Cardiac muscle cell (in vitro differentiated cells and primary cell): ENCODE data around the gene KCTD1. TPM values are rescaled to one million over a fixed set of nuclear protein-coding genes. Genes with fewer than 3 reads are reported as not detected.

Experiments
- DNase-seq, 2 donors: peaks; one replicate each; pipeline versions ENCODE4 v3.0.0 to v3.0.0-alpha.2; 2010 to 2017; ENCODE audit warnings: low read depth in 1 of 2, low spot score in 1 of 2
- H3K27ac ChIP-seq: fragments of 200-600 bp; sonication (generic); 2 replicates; pipeline ENCODE4 v1.5.1; 2016
- H3K27me3 ChIP-seq: fragments of 200-600 bp; sonication (generic); 2 replicates; pipeline ENCODE4 v1.6.0; 2016; ENCODE audit warnings: control low read depth
- H3K36me3 ChIP-seq: fragments of 200-600 bp; sonication (generic); 2 replicates; pipeline ENCODE4 v1.5.1; 2016; ENCODE audit warnings: control low read depth
- H3K4me1 ChIP-seq: fragments of 200-600 bp; sonication (generic); 2 replicates; pipeline ENCODE4 v1.8.1; 2017; ENCODE audit warnings: low read depth, mild to moderate bottlenecking, mixed run types
- H3K4me3 ChIP-seq: fragments of 200-600 bp; sonication (generic); 2 replicates; pipeline ENCODE4 v1.5.1; 2016; ENCODE audit warnings: mild to moderate bottlenecking
- H3K9me3 ChIP-seq: fragments of 200-600 bp; sonication (generic); 2 replicates; pipeline ENCODE4 v1.5.1; 2017; ENCODE audit warnings: low read depth, mild to moderate bottlenecking, control low read depth
- CTCF ChIP-seq: IDR thresholded peaks from 2 replicates; pipeline ENCODE4 v1.5.1; 2012; ENCODE audit warnings: low read depth, mild to moderate bottlenecking, low read length
- polyA plus RNA-seq: library from polyadenylated mRNA; unstranded; fragments of >200 nt; fragmentation: Nextera tagmentation; extraction: Ambion mirVana; gene quantifications from 2 replicates; pipeline ENCODE4 v1.2.1, GENCODE V29; 2016
- total RNA-seq: library from RNA; depleted of rRNA; stranded (reverse); fragments of >200 nt; gene quantifications from 2 replicates; pipeline ENCODE4 v1.2.3, GENCODE V29; 2016

KCTD1 gene
- total and polyA plus RNA-seq, 2 experiments from 2014 or later = 3.9 to 23.1 TPM

GRCh38 chr18:26436176-26437051, 111.9 kb downstream of the KCTD1 start:
- peaks cover 8% of the 10 kb centered on the region for H3K4me1 ChIP-seq
- H3K9me3 ChIP-seq = no peaks in the 10 kb centered on the region
- TF ChIP-seq CTCF = no peak
- H3K27me3 ChIP-seq = no peaks in the 10 kb centered on the region
- no peaks in the 10 kb centered on the region for H3K36me3 ChIP-seq
- no peak overlapping the region for H3K4me3 ChIP-seq
- DNase-seq = peak in 1 of 2 donors; percentile 80
- no peak overlapping the region for H3K27ac ChIP-seq

GRCh38 chr18:26435415-26436095, 112.8 kb downstream of the KCTD1 start:
- no peak for TF ChIP-seq CTCF
- H3K27me3 ChIP-seq = no peaks in the 10 kb centered on the region
- no peak overlapping the region for H3K4me3 ChIP-seq

GRCh38 chr18:26434887-26435286, 113.5 kb downstream of the KCTD1 start:
- no peak overlapping the region for H3K27ac ChIP-seq
- no peaks in the 10 kb centered on the region for H3K36me3 ChIP-seq
- no peak for TF ChIP-seq CTCF
- no peak overlapping the region for H3K4me3 ChIP-seq
- peaks cover 8% of the 10 kb centered on the region for H3K4me1 ChIP-seq
- H3K9me3 ChIP-seq = no peaks in the 10 kb centered on the region
- H3K27me3 ChIP-seq = no peaks in the 10 kb centered on the region
- DNase-seq = no peak

More at GRCh38 chr18:26435415-26436095, 112.8 kb downstream of the KCTD1 start:
- Histone ChIP-seq H3K27ac (no peak overlapping the region), H3K36me3 (no peaks in the 10 kb centered on the region), H3K9me3 (no peaks in the 10 kb centered on the region), H3K4me1 (peaks cover 8% of the 10 kb centered on the region)
- DNase-seq = no peak

- peaks cover 8% of the 10 kb centered on the region for H3K4me1 ChIP-seq
- TF ChIP-seq CTCF = no peak
- no peaks in the 10 kb centered on the region for H3K36me3 ChIP-seq
- no peaks in the 10 kb centered on the region for H3K27me3 ChIP-seq
- DNase-seq = no peak
- no peak overlapping the region for H3K27ac ChIP-seq
- no peaks in the 10 kb centered on the region for H3K9me3 ChIP-seq
- no peak overlapping the region for H3K4me3 ChIP-seq
These were observed 115.5 kb downstream of the KCTD1 start for GRCh38 chr18:26432651-26433424.

GRCh38 chr18:26429535-26430226, 118.7 kb downstream of the KCTD1 start:
- Histone ChIP-seq H3K27me3 (no peaks in the 10 kb centered on the region), H3K27ac (no peak overlapping the region), H3K36me3 (no peaks in the 10 kb centered on the region), H3K4me1 (no peaks in the 10 kb centered on the region), H3K4me3 (no peak overlapping the region), H3K9me3 (no peaks in the 10 kb centered on the region)
- peak; percentile 72 to 81 for DNase-seq
- TF ChIP-seq CTCF = no peak
